Measurements from ENCODE around the gene ENPP3. TPM values are rescaled to one million over a fixed set of nuclear protein-coding genes. Genes with fewer than 3 reads are reported as not detected.

The ENPP3 gene
- total RNA-seq, 1 donor from 2014 or later, result not detected

DNA sequence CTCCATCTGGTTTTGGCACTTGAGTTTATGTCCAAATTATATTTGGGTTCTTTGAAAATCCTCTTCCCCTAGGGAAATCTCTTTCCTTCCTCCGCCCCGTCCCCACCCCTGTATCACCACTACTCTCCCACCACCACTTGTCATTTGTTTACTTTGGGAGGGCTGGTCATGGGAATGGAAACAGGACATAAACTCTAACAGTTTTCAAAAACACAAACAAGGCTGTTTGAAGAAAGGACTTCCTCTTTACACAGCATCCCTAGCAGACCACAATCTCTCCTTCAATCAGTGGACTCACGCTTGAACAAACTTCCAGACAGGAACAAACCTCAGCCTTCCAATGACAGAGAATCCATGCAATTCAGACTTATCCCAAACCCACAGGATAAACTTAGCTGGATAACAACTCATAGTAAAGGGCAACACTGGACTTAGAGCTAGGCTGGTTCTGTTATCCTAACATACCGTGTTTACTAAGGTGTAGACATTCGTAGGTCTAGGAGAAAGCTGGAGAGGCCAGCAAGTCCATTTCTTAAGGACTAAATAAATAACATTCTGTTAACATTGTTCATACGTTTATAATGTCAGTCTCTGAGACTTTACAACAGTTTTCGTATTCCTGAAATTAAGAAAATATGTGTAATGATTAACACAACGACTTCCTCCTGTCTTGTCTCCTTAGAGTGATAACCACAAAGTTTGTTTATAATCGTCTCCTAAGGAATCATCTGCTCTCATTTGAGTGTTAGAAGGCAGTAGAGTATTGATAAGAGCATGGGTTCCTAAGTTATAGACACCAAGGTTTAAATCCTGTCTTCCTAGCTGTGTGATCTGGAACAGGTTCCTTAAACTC is 117.8 kb downstream of the ENPP3 start:
- Mint-ChIP-seq H3K36me3 (ENCODE audit: low read depth) (no peaks in the 10 kb centered on the region), H3K4me3 (ENCODE audit: unreplicated experiment) (no peak overlapping the region), H3K27ac (ENCODE audit: unreplicated experiment) (no peak overlapping the region), H3K4me1 (ENCODE audit: low read depth) (peaks cover 27% of the 10 kb centered on the region), H3K9me3 (ENCODE audit: low read depth) (peaks cover 12% of the 10 kb centered on the region), H3K27me3 (ENCODE audit: low read depth) (no peaks in the 10 kb centered on the region)
- no peak for DNase-seq (ENCODE audit: low spot score)
- TF ChIP-seq, protein P1, sequence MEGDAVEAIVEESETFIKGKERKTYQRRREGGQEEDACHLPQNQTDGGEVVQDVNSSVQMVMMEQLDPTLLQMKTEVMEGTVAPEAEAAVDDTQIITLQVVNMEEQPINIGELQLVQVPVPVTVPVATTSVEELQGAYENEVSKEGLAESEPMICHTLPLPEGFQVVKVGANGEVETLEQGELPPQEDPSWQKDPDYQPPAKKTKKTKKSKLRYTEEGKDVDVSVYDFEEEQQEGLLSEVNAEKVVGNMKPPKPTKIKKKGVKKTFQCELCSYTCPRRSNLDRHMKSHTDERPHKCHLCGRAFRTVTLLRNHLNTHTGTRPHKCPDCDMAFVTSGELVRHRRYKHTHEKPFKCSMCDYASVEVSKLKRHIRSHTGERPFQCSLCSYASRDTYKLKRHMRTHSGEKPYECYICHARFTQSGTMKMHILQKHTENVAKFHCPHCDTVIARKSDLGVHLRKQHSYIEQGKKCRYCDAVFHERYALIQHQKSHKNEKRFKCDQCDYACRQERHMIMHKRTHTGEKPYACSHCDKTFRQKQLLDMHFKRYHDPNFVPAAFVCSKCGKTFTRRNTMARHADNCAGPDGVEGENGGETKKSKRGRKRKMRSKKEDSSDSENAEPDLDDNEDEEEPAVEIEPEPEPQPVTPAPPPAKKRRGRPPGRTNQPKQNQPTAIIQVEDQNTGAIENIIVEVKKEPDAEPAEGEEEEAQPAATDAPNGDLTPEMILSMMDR (IDR thresholded peaks at IDR 0.05), result no peak

DNA sequence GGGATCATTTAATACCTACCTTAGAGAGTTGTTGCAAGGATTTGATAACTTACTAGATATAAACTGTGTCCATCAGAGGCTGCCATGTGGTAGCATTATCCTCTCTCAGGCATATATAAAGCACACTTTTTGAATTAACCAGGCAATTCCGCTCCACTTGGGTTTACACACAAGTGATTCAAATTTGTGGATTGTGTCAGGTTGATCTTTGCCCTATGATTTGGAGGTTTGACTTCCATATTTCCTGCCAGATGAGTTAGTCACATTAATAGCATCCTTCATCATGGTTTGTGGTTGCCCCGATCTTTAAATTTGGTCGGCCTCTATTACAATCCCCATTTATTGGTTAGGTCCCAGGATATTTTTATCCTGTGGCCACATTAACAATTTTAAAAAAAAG is 118.5 kb downstream of the ENPP3 start:
- TF ChIP-seq, protein P1 (IDR thresholded peaks at IDR 0.05), result no peak
- Mint-ChIP-seq H3K36me3 (ENCODE audit: low read depth) (no peaks in the 10 kb centered on the region), H3K4me1 (ENCODE audit: low read depth) (peaks cover 31% of the 10 kb centered on the region), H3K27me3 (ENCODE audit: low read depth) (no peaks in the 10 kb centered on the region), H3K27ac (ENCODE audit: unreplicated experiment) (no peak overlapping the region), H3K4me3 (ENCODE audit: unreplicated experiment) (no peak overlapping the region), H3K9me3 (ENCODE audit: low read depth) (peaks cover 12% of the 10 kb centered on the region)
- DNase-seq (ENCODE audit: low spot score), result no peak

DNA sequence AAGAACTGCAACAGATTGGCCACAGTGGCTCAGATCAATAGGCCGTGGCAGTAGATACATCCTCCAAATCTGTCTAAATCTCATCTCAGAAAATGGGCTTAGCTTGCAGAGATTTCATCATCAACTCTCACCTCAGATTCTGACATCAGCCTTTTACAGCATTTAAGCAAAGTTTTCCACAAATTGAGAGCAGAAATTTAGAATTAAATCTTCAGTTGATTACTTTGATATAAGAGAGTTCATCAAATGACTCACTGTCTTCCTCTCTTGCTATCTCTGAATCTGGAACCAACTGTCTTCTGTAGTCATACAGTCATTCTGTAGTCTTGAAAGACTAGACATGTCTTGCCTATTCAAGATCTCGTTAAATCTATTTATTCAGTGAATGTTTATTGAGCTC is 118.9 kb downstream of the ENPP3 start:
- Mint-ChIP-seq H3K27me3 (ENCODE audit: low read depth) (no peaks in the 10 kb centered on the region), H3K4me3 (ENCODE audit: unreplicated experiment) (no peak overlapping the region), H3K4me1 (ENCODE audit: low read depth) (peaks cover 31% of the 10 kb centered on the region), H3K36me3 (ENCODE audit: low read depth) (no peaks in the 10 kb centered on the region), H3K27ac (ENCODE audit: unreplicated experiment) (no peak overlapping the region), H3K9me3 (ENCODE audit: low read depth) (peaks cover 12% of the 10 kb centered on the region)
- TF ChIP-seq, protein P1 (IDR thresholded peaks at IDR 0.05), result no peak
- DNase-seq (ENCODE audit: low spot score), result no peak

DNA sequence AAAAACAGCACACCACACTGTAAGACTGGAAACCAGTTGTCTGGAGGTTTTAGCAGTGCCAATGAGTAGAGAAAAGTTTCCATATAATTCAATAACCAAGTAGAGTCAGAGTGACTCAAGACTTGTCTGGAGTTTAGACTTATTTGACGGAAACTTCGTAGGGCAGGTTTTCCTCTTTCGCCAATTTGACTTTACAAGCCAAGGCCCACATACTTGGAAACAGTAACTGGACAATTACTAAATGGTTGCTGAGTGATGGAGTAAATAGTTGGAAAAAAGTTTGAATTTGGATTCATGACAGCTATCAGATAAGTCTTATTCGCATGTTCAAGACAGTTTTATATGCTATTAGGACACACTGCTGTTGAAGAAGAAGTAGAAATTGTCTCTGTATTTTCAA is 121.8 kb downstream of the ENPP3 start:
- H3K36me3 Mint-ChIP-seq (ENCODE audit: low read depth), result no peaks in the 10 kb centered on the region

DNA sequence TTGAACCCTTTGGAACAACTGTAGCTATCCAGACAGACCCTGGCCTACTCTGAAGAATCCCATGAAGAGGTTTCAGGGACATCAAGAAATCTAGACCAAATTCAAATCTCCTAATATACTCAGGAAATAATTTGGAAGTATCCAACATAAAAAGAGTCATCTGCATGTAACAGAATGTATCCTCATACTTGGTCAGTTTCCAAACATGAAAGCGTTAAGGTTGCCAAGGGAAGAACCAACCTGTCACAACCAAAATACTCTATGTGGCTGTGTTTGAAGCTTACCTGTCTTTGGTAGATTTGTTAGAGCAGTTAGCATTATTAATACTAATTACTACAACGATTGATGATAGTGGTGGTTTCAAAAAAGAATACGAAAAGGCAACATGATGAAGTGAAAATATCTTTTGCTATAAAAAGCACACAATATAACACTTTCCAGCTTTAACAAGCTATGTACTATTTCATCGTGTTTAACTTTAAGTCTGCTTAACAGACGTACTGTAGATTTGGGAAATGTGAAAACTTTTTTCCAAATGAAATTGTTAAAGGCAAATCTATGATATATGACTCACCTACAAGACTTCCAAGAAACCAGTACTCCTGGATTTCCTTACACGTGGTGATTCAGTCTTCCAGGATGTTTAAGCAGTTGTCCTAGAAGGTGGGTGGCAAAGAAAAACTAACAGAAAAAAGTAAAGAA is 124.1 kb downstream of the ENPP3 start:
- H3K4me3 Mint-ChIP-seq (ENCODE audit: unreplicated experiment), result no peak overlapping the region
- no peak for DNase-seq (ENCODE audit: low spot score)
- H3K36me3 Mint-ChIP-seq (ENCODE audit: low read depth), result no peaks in the 10 kb centered on the region
- TF ChIP-seq, protein P1 (IDR thresholded peaks at IDR 0.05), result no peak
- H3K27me3 Mint-ChIP-seq (ENCODE audit: low read depth), result no peaks in the 10 kb centered on the region
- H3K4me1 Mint-ChIP-seq (ENCODE audit: low read depth), result peaks cover 26% of the 10 kb centered on the region
- H3K27ac Mint-ChIP-seq (ENCODE audit: unreplicated experiment), result no peak overlapping the region
- H3K9me3 Mint-ChIP-seq (ENCODE audit: low read depth), result peaks cover 5% of the 10 kb centered on the region

More for the DNA sequence above, 121.8 kb downstream of the ENPP3 start:
- Mint-ChIP-seq H3K4me3 (ENCODE audit: unreplicated experiment) (no peak overlapping the region), H3K27me3 (ENCODE audit: low read depth) (no peaks in the 10 kb centered on the region), H3K4me1 (ENCODE audit: low read depth) (peaks cover 29% of the 10 kb centered on the region), H3K9me3 (ENCODE audit: low read depth) (peaks cover 15% of the 10 kb centered on the region), H3K27ac (ENCODE audit: unreplicated experiment) (no peak overlapping the region)
- no peak for DNase-seq (ENCODE audit: low spot score)
- TF ChIP-seq, protein P1 (IDR thresholded peaks at IDR 0.05), result no peak

Data from chondrocyte (in vitro differentiated cells).